NCI-H526 (cell line): ENCODE measurements around the gene CYP19A1.
"Not testable (repeated sequence)": the region's sequence is repeated elsewhere in the genome, so short reads cannot be mapped to it uniquely, and the experiment has no call there.

Experiments used
- DNase-seq, 2 experiments: peaks; one replicate each; lab custom pipeline; 2025; lab: John Stamatoyannopoulos, UW

The CYP19A1 gene

GRCh38 chr15:51212239-51212638 lies 126.2 kb downstream of the CYP19A1 start:
- no peak for DNase-seq

DNA sequence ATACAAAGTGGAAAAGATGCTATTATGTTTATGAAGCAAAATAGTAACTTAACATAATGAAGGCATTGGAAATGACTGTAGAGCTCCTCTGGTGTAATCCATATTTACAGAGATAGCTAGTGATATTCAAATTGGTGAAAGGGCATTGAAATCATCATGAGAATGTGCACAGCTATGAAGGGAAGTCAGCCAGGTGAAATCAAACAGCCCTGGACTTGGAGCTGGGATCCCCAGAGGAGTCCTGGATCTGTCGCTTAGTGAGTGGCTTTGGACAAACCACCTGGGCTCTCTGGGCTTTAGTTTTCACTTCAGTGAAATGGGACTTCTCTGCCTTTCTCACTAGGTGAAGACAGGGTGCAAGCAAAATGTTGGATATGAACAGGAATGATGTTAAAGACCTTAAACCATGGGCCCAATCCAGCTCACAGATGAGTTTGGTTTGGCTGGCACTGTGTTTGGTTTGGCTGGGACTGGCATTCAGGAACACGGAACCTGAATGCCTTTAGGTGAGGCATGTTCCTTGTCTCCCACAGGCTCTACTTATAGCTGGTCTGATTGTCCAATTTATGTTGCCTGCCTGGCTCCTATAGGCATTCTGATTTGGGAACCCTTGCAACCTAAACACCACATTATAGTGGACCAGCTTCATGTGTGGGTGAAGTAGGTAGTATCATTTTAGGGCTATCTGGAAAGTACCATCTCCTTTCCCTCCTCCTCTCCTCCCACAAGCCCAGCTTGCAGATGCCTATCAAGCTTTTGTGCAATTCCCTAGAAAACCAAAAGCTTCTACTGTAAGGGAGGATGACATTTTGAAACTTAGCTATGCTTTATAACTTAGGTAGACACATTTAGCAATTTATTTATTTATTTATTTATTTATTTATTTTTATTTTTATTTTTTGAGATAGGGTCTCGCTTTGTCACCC lies 133.1 kb downstream of the CYP19A1 start:
- DNase-seq: no peak

DNA sequence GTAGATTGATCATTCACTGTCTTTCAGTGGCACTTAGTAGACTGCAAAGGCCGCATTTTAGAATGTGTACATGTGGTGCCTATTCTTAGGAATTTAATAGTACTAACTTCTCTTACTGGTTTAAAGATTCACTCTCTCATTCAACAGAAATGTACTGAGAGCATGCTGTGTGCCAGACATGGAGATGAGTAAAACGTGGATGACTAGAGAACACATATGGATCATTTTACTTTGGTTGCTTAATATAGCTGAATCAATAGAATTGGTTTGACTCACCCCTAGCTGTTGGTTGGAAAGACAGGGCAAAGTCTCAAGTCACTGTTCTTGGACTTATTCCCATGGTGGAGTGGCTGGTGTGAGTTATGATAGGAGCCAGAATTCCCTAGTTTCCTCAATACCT lies 134.6 kb downstream of the CYP19A1 start:
- DNase-seq: no peak

- DNase-seq: no peak
These were observed 135.6 kb downstream of the CYP19A1 start for GRCh38 chr15:51202783-51203182.

GRCh38 chr15:51201581-51201980 lies 136.8 kb downstream of the CYP19A1 start:
- no peak for DNase-seq

DNA sequence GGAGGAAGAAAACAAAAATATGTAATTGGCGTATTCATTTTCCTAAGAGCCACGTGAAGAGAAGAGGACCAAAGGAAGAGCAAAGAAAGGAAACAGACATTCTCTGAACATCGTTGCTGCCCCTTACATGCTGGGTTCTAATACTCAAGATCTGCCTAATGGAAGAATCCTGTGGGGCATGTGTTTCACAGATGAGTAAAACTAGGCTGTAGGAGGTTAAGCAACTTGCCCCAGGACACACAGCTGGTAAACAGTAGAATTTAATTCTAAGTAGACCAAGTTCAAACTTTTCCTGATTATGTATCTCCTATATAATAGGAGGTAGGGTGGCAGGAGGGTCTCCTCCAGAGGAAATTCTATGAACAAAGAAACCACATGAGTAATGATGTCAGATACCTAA lies 137.6 kb downstream of the CYP19A1 start:
- DNase-seq: no peak

DNA sequence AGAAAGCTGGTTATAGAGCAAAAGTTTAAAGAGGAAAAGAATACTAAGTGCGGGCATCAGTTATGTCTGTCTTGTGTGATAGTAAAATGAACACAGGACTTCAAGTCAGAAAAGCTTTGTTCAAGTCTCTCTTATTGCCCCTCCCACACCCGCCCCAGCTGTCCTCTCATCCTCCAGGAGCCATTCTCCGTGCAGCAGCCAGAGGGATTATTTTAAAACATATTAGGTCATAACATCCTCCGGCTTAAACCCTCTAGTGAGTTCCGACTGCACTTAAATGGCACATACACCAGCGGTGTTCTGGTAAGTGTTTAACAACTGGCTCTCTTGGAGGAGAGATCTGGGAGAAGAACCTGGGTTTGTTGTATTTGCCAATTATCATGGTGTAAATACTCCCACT lies 138.9 kb downstream of the CYP19A1 start:
- DNase-seq: no peak

- DNase-seq: no peak
These were observed 139.6 kb downstream of the CYP19A1 start for GRCh38 chr15:51198701-51199232.

DNA sequence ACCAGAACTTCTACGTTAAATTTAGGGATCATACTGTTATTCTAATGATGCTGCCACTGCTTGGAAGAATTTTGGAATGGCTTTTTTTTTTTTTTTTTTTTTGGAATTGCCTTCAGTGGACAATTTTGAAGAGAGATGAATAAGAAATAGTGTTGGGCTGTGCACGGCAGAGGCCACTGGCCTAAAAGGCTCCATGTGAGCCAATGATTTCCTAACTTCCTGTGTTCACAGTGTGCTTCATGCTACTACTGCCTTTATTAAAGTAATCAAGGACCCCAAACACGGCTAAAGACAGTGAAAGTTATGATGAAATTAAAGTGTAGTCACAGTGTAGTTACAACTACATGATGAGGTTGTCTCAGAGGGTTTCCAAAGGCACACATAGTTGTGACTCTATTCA lies 142.9 kb downstream of the CYP19A1 start:
- no peak for DNase-seq

GRCh38 chr15:51193979-51194378 lies 144.4 kb downstream of the CYP19A1 start:
- no peak for DNase-seq

DNA sequence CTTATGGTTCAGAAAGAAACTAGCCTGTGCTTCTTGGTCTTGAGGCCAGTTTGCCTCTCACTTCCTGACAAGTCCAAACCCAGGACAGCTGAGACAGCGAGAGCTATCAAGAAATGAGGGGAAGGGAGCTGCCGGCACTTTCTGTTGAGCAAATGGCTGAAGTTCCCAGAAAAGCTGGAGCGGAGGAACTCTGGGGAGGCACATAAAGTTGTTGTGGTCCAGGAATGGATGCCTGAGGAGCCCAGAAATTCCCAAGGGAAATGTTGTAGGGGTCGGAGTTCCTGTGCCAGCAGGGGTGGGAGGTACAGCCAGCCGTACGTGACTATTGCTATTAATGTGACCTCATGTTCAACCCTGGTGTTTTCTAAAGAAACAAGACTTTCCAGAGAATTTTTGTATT lies 144.9 kb downstream of the CYP19A1 start:
- DNase-seq: no peak

DNA sequence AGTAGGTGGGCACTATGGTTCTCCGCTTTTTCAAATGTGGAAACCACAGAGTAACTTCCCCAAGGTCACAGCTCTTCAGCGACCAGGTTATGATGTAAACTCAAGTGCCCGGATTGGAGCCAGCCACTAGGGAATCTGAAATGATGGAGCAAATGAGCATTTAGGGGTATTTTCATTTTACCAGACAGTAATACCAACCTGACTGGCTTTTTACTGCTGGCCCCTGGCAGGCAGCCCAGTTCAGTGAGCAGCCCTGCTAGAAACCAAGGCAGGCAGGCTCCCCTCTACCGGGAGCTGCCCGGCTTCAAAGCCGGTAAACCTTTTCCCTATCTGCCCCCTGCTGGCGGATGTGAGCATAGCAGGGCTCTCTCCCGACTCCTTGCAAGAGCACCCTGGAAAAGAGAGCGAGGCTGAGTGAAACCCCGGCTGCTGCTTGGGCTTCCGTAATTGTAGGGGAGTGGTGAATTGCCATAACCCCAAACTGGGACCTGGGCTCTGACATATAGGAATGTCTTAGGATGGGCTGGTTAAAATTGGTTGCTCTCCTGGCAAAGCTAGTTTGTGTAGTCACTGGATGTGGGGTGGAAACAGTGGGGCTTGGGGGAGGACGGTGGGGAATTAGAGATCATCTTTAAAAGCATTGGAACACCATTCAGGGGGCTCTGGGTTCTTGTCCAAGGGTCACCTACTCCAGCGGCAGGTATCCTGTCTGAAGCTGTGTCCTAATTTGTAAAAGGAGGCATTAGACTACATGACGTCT lies 145.7 kb downstream of the CYP19A1 start:
- DNase-seq: peak; percentile 59 to 89

GRCh38 chr15:51191766-51192165 lies 146.6 kb downstream of the CYP19A1 start:
- no peak for DNase-seq

- no peak for DNase-seq
These were observed 147.2 kb downstream of the CYP19A1 start for GRCh38 chr15:51191072-51191670.

DNA sequence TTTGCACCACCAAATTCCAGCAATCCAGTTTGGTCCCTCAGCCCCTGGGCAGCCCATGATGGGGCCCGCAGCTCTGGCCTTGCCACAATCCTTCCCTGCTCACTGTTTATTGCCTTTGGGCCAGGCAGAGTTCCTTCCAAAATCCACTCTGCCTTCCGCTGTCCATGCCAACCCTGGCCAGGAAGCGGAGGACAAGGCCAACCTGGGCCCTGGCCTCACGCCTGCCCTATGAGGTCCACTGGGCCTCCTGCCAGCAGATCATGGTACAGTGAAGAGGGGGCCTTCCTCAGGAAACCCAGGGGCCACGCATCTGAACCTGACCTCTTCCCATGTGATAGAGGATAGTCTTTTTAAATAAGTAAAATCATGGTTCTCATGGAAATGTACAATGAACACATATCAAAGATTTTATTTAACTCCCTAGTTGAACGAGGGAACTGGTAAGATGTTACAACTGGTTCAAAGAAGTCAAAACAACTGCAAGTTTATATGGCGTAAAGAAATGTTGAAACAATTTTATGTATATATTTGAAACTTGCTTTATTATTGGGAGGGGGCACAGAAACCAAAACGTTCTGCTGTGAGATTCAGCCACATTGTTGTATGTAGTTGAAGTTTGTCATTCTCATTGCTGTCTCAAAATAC lies 147.8 kb downstream of the CYP19A1 start:
- DNase-seq: no peak

GRCh38 chr15:51189669-51190385 lies 148.6 kb downstream of the CYP19A1 start:
- DNase-seq: no peak

- DNase-seq: not testable (repeated sequence)
These were observed 149.6 kb downstream of the CYP19A1 start for GRCh38 chr15:51188791-51189190.

DNA sequence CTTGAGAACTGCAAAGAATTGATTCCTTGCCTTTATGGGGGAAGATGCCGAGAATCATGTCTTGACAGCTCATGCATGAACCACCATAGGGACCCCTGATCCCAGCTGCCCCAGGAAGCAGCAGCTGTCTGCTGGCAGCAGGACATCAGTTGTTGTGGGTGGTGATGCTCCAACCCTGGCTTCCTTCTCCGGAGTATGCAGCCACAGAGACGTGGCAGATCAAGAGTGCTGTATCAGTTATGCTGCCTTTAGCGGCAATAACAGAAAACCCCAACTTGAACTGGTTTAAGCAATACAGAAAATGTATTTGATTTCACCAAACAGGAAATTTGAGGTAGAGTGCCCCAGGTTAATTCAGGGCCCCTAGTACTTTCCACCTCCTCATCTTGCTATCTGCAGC lies 151.5 kb downstream of the CYP19A1 start:
- no peak for DNase-seq

DNA sequence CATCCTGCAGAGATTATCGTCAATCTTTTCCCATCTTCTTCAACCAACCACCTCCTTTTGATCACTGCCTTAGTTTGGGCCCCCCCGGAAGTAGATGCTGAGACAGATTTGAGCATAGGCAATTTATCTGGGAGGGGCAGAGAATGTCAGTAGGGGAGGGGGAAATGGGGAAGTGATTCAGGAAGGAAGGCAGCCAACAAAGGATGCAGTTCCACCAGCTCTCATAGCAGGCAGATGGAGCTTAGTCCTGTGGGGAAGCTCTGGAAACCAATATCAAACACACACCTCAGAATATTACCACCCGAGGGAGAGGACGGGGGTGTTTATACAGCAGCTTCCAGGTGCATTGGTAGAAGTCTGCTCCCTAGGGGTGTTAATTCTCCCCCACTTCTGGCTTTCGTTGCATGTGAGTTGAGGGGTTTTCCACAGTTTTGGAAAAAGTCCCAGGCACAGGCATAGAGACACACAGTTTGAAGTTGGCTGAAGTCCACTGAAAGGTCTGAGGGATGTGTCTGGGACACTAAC lies 152.2 kb downstream of the CYP19A1 start:
- no peak for DNase-seq

DNA sequence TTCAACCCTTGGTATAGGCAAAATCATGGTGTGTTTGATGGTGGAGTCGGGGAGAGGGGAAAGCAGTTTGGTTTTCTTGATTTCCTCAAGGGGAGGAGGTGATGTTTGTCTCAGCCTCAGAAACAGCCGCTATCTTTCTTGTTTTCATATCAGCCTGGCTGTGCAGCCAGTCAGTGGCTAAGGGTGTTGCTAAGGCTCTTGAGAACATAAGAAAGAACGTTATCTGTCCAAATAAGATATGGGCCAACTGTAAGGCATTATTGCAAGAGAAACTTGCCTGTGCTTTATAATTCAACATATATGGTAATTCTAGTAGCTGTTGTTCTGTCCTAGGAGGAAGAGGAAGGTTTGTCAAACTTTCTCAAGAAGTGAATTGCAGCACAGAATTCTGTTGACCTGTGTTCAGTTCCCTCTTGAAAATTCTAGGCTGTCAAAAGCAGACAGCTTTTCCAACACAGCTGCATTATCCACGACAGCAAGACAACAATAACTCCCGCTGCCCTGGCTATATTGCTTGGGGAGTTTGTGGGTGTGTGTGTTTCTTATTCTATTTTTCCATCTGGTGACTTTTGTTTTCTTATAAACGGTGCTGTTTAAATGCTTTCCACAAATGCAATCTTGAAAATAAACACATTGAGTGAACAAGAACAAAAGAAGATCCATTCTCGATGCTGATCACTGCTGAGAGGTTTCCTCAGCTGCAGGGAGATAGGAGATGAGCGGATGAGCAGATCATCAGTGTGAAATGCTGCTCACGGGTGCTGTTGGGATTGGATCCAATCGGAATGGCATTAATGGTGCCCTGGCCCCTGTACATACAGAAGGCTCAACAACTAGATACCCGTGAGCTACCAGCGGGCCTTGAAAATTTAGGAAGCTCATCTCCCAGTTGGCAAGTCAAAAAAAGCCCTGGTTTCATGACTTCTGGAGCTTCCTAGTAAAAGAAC lies 152.9 kb downstream of the CYP19A1 start:
- no peak for DNase-seq
